HG03354 (cell line): Measurements from ENCODE around the gene RARA.
A peak's percentile ranks its signal among the peaks of the same experiment; 100 is the strongest.

Experiments
- ATAC-seq: cut with Tn5 transposase; IDR thresholded peaks from one replicate; pipeline ENCODE4 v1.9.1; 2021; ENCODE audit warnings: mild to moderate bottlenecking; ENCODE audit not compliant: unreplicated experiment, poor library complexity, severe bottlenecking

RARA gene

GRCh38 chr17:40309031-40309948, at the start of gene RARA:
TSS of gene RARA (plus strand) at chr17:40309180. CDS start at chr17:40331219, 22,039 bp downstream.
- ATAC-seq: no peak

DNA sequence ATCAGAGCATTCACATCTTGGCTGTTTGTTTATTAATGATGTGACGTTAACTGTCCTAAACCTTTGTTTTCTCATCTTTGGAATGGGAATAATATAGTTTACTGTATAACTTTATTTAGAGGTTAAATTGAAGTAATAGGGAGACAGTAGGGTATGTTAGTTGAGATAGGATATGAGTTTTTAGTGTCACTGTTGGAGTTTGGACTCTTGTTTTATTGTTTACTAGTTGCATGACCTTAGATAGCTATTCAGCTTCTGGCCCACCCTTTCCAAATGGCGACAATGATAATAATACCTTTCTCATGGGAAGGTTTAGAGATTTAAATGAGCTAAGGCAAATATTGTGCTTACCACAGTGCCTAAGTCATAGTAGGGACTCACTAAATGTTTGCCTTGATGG, 49.5 kb upstream of the RARA start:
- ATAC-seq: no peak

DNA sequence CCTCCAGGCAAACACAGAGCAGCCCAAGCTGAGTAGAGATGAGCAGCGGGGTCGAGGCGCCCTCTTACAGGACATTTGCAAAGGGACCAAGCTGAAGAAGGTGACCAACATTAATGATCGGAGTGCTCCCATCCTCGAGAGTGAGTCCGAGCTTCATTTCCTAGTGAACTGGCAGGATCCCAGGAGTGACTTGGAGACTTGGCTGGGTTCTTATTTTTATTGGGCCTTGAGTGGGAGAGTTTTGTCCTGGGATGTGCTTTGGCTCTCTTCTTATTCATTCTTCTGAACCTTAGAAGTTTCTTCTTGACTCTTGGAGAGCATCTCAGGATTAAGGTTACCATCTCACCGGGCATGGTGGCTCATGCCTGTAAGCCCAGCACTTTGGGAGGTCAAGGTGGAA, 48.5 kb upstream of the RARA start:
- ATAC-seq: no peak

- no peak for ATAC-seq
These were observed 44.4 kb upstream of the RARA start for GRCh38 chr17:40264458-40265185.

GRCh38 chr17:40265337-40265736, 43.6 kb upstream of the RARA start:
- no peak for ATAC-seq

DNA sequence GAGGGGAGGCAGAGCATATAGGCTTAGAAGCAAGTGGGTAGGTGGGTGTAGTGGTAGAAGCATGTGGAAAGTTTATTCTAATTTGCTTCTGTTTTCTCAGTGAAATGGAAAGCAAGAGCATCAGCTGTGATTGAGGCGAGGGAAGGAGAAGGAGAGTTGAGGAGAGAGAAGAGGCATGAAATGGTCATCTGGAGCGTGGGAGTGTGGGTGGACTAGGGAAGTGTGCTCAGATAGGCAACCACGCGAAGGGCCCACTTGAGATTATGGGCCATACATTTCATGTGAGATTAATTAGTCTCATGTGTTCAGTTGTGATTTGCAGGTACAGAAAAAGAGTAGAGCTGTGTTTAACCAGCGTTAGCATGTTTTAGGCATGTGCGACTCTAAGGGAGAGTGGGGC, 42.1 kb upstream of the RARA start:
- ATAC-seq: no peak

DNA sequence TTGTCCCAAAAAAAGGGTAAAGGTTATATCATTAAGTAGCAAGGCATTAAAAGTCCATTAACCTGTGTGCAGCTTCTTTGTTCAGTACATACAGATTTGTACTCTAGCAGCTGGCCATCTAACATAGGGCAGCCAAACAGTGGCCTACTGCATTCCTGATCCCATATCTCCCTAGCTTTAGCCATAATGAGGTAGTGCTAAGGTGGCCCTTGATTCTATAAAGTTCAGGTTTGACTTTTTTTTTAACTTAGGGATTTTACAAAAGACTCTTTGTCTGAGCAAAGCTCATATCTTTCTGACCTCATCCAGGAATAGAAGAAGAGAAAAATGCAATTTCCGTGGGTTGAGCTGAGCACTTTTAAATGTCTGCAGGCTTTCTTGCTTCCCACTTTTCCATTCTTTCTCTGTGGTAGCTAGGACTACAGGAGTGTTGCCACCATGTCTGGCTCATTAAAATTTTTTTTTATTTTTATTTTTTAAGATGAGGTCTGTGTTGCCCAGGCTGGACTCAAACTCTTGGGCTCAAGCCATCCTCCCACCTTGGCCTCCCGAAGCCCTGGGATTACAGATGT, 40.8 kb upstream of the RARA start:
- no peak for ATAC-seq

GRCh38 chr17:40278414-40278813, 30.6 kb upstream of the RARA start:
- no peak for ATAC-seq

DNA sequence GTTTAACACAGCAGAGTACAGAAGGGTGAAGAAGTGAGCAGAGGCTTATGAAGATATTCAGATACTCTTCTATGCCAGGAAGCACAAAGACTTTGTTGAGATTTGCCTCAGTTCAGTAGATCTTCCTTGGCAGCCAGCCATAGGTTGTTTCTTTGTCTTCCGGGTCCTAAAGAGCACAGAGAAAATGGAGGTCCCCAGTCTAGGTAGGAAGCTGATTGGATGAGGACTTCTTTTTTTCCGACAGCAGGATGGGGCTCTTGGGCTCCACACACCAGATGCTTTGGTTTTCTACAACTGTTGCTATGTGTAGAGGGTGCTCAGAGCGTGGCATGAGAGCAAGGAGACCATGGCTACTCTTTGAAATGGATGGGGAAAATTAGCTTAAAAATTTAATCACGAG, 29.6 kb upstream of the RARA start:
- no peak for ATAC-seq

GRCh38 chr17:40281663-40282062, 27.3 kb upstream of the RARA start:
- no peak for ATAC-seq

- ATAC-seq: no peak
These were observed 25.3 kb upstream of the RARA start for GRCh38 chr17:40283662-40284061.

GRCh38 chr17:40284085-40284713, 24.8 kb upstream of the RARA start:
- ATAC-seq: no peak

GRCh38 chr17:40286473-40286872, 22.5 kb upstream of the RARA start:
- ATAC-seq: no peak

GRCh38 chr17:40287159-40287493, 21.9 kb upstream of the RARA start:
- ATAC-seq: no peak

- ATAC-seq: peak; percentile 95
These were observed 21.2 kb upstream of the RARA start, which contains the start of gene CDC6 for GRCh38 chr17:40287494-40288369. TSS of gene CDC6 (plus strand) at chr17:40287879. CDS start at chr17:40289421, 1,542 bp downstream.

GRCh38 chr17:40290629-40291280, 18.2 kb upstream of the RARA start:
- no peak for ATAC-seq

DNA sequence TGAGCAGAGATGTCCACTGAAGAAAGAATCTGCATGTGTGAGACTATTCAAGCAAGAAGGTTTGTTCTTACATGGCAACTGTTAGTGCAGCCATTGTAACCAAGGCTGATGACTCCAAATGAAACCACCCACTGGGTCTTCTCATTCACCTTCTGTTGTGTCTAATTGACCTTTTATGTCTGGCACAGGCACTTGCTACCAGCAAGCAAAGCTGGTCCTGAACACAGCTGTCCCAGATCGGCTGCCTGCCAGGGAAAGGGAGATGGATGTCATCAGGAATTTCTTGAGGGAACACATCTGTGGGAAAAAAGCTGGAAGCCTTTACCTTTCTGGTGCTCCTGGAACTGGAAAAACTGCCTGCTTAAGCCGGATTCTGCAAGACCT, 17.7 kb upstream of the RARA start:
- no peak for ATAC-seq

- ATAC-seq: no peak
These were observed 15.6 kb upstream of the RARA start for GRCh38 chr17:40293363-40293762.
